Smooth muscle cell (in vitro differentiated cells): ENCODE data around the gene FOCAD. TPM values are rescaled to one million over a fixed set of nuclear protein-coding genes. Genes with fewer than 3 reads are reported as not detected.

ENCODE experiments used
- DNase-seq: peaks from one replicate; lab custom pipeline; 2025; ENCODE audit not compliant: unreplicated experiment; lab: John Stamatoyannopoulos, UW
- H2AFZ ChIP-seq: fragments of 200-600 bp; sonication (generic); 2 replicates; pipeline ENCODE4 v1.6.0; 2016; ENCODE audit warnings: antibody characterized with exemption, low read depth, mild to moderate bottlenecking
- H3F3A ChIP-seq: fragments of 200-600 bp; sonication (generic); 2 replicates; pipeline ENCODE4 v1.6.0; 2017; ENCODE audit warnings: antibody characterized with exemption, low read depth
- H3K27ac ChIP-seq: fragments of 200-600 bp; sonication (generic); 2 replicates; pipeline ENCODE4 v1.5.1; 2016; ENCODE audit warnings: low read depth, mild to moderate bottlenecking
- H3K27me3 ChIP-seq: fragments of 200-600 bp; sonication (generic); 2 replicates; pipeline ENCODE4 v1.6.1; 2016; ENCODE audit warnings: low read depth, mild to moderate bottlenecking
- H3K36me3 ChIP-seq: fragments of 200-600 bp; sonication (generic); 2 replicates; pipeline ENCODE4 v1.5.1; 2016; ENCODE audit warnings: low read depth
- H3K4me1 ChIP-seq: fragments of 200-600 bp; sonication (generic); 2 replicates; pipeline ENCODE4 v1.5.1; 2016; ENCODE audit warnings: low read depth
- H3K4me2 ChIP-seq: fragments of 200-600 bp; sonication (generic); 2 replicates; pipeline ENCODE4 v1.6.0; 2016; ENCODE audit warnings: mild to moderate bottlenecking
- H3K4me3 ChIP-seq: fragments of 200-600 bp; sonication (generic); 2 replicates; pipeline ENCODE4 v1.5.1; 2016; ENCODE audit warnings: mild to moderate bottlenecking
- H3K79me2 ChIP-seq: fragments of 200-600 bp; sonication (generic); 2 replicates; pipeline ENCODE4 v1.6.0; 2016; ENCODE audit warnings: low read depth, mild to moderate bottlenecking
- H3K9ac ChIP-seq: fragments of 200-600 bp; sonication (generic); 2 replicates; pipeline ENCODE4 v1.6.0; 2016; ENCODE audit warnings: low read depth
- H3K9me3 ChIP-seq: fragments of 200-600 bp; sonication (generic); replicated peaks from 2 replicates; pipeline ENCODE4 v1.5.1; 2016; ENCODE audit warnings: low read depth
- H4K20me1 ChIP-seq: fragments of 200-600 bp; sonication (generic); 2 replicates; pipeline ENCODE4 v1.6.0; 2016; ENCODE audit warnings: low read depth
- CTCF ChIP-seq: fragments of 200-600 bp; sonication (generic); IDR thresholded peaks from 2 replicates; pipeline ENCODE4 v1.5.1; 2017; ENCODE audit warnings: borderline replicate concordance, mild to moderate bottlenecking, antibody characterized with exemption; ENCODE audit not compliant: insufficient read depth, poor library complexity, severe bottlenecking
- WGBS: methylation state at CpG from one replicate; pipeline ENCODE4 v1.1.7; 2016; ENCODE audit warnings: low lambda C conversion rate; 5-methylcytosine and 5-hydroxymethylcytosine counted together
- polyA plus RNA-seq: library from polyadenylated mRNA; unstranded; fragments of >200 nt; fragmentation: Nextera tagmentation; extraction: Ambion mirVana; gene quantifications from 2 replicates; pipeline ENCODE4 v1.2.1, GENCODE V29; 2016
- total RNA-seq: library from RNA; depleted of rRNA; stranded (reverse); fragments of >200 nt; gene quantifications from 2 replicates; pipeline ENCODE4 v1.2.3, GENCODE V29; 2014

The FOCAD gene
- total and polyA plus RNA-seq, 2 experiments from 2014 or later = 31.0 to 106 TPM

- Histone ChIP-seq H3F3A (no peaks in the 10 kb centered on the region), H3K79me2 (no peaks in the 10 kb centered on the region), H3K4me2 (no peak overlapping the region), H3K9me3 (no peaks in the 10 kb centered on the region), H4K20me1 (no peaks in the 10 kb centered on the region), H3K4me1 (no peaks in the 10 kb centered on the region), H3K9ac (no peak overlapping the region), H3K27me3 (no peaks in the 10 kb centered on the region), H3K4me3 (no peak overlapping the region), H3K36me3 (no peaks in the 10 kb centered on the region), H3K27ac (no peak overlapping the region), H2AFZ (no peak overlapping the region)
- no peak for TF ChIP-seq CTCF
- WGBS = 58% methylated on average over 2 of the region's 2 CpGs
- no peak for DNase-seq
These were observed 334.1 kb downstream of the FOCAD start for GRCh38 chr9:21018177-21018576.

DNA sequence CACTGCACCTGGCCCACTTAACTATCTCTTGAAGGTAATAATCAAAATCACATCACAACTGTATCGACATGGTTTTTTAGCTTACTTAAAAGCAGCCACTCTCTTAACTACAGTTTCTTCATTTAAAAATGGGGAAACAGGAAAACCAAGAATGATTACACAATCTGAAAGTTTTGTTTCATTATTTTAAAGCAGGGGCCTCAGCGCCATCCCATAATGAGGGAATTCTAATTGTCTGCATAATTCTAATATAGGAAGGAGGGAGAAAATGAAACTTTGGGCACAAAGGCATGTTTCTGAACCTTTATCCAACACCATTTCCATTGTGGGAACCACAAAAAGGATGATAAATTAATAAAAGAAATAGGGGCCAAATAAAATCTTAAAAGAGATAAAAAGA is 339.8 kb downstream of the FOCAD start:
- 96% methylated on average over 2 of the region's 2 CpGs for WGBS
- Histone ChIP-seq H4K20me1 (no peaks in the 10 kb centered on the region), H3K4me3 (no peak overlapping the region), H3K27ac (no peak overlapping the region), H3K4me2 (no peak overlapping the region), H3K9me3 (no peaks in the 10 kb centered on the region), H2AFZ (no peak overlapping the region), H3K27me3 (no peaks in the 10 kb centered on the region), H3K9ac (no peak overlapping the region), H3K36me3 (no peaks in the 10 kb centered on the region), H3F3A (peaks cover 10% of the 10 kb centered on the region), H3K79me2 (no peaks in the 10 kb centered on the region), H3K4me1 (no peaks in the 10 kb centered on the region)
- DNase-seq = no peak
- no peak for TF ChIP-seq CTCF

GRCh38 chr9:21027295-21027694 is 343.2 kb downstream of the FOCAD start:
- no peak for DNase-seq
- Histone ChIP-seq H3K27ac (peak overlapping the region; percentile 48), H3K36me3 (no peaks in the 10 kb centered on the region)

More at GRCh38 chr9:21027295-21027694, 343.2 kb downstream of the FOCAD start:
- peaks cover 10% of the 10 kb centered on the region for H3F3A ChIP-seq
- TF ChIP-seq CTCF = no peak
- 41% methylated on average over 4 of the region's 4 CpGs for WGBS
- H3K27me3 ChIP-seq = no peaks in the 10 kb centered on the region
- H3K4me1 ChIP-seq = no peaks in the 10 kb centered on the region
- peak overlapping the region; percentile 64 for H3K4me2 ChIP-seq
- H4K20me1 ChIP-seq = no peaks in the 10 kb centered on the region
- H3K79me2 ChIP-seq = no peaks in the 10 kb centered on the region
- no peak overlapping the region for H3K4me3 ChIP-seq
- H3K9me3 ChIP-seq = no peaks in the 10 kb centered on the region
- H2AFZ ChIP-seq = no peak overlapping the region
- H3K9ac ChIP-seq = no peak overlapping the region
